ENCODE data around the gene SSPN.

The SSPN gene

GRCh38 chr12:26246483-26247164 lies 51.3 kb downstream of the SSPN start:
- TF ChIP-seq, protein P1, sequence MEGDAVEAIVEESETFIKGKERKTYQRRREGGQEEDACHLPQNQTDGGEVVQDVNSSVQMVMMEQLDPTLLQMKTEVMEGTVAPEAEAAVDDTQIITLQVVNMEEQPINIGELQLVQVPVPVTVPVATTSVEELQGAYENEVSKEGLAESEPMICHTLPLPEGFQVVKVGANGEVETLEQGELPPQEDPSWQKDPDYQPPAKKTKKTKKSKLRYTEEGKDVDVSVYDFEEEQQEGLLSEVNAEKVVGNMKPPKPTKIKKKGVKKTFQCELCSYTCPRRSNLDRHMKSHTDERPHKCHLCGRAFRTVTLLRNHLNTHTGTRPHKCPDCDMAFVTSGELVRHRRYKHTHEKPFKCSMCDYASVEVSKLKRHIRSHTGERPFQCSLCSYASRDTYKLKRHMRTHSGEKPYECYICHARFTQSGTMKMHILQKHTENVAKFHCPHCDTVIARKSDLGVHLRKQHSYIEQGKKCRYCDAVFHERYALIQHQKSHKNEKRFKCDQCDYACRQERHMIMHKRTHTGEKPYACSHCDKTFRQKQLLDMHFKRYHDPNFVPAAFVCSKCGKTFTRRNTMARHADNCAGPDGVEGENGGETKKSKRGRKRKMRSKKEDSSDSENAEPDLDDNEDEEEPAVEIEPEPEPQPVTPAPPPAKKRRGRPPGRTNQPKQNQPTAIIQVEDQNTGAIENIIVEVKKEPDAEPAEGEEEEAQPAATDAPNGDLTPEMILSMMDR (conservative IDR thresholded peaks at IDR 0.05; ENCODE audit: low read depth, low read length): no peak
- no peak overlapping the region for H3K4me3 ChIP-seq (ENCODE audit: low read length)
- DNase-seq (ENCODE audit: low read depth): no peak

- TF ChIP-seq, protein P1 (conservative IDR thresholded peaks at IDR 0.05; ENCODE audit: low read depth, low read length): no peak
- no peak for DNase-seq (ENCODE audit: low read depth)
- H3K4me3 ChIP-seq (ENCODE audit: low read length): no peak overlapping the region
These were observed 52.5 kb downstream of the SSPN start for GRCh38 chr12:26247873-26248272.

DNA sequence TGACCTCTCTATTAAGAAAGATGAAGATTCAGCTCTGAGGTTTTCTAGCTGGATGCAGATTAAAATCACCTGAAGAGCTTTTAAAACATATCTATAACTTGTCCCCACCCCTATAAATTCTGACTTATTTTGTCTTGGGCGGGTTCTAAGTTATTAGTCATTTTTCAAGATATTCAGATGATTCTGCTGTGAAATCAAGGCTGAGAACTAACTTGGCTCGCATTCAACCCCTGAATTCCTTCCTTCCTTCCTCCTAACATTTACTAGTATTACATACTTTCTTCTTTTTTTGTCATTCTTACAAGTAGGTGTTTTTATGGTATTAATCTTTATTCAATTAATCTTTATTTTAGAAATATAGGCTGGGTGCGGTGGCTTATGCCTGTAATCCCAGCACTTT lies 55.4 kb downstream of the SSPN start:
- DNase-seq (ENCODE audit: low read depth): no peak
- no peak overlapping the region for H3K4me3 ChIP-seq (ENCODE audit: low read length)
- TF ChIP-seq, protein P1 (conservative IDR thresholded peaks at IDR 0.05; ENCODE audit: low read depth, low read length): no peak

GRCh38 chr12:26251600-26251999 lies 56.2 kb downstream of the SSPN start:
- TF ChIP-seq, protein P1 (conservative IDR thresholded peaks at IDR 0.05; ENCODE audit: low read depth, low read length): no peak
- no peak overlapping the region for H3K4me3 ChIP-seq (ENCODE audit: low read length)
- DNase-seq (ENCODE audit: low read depth): no peak

DNA sequence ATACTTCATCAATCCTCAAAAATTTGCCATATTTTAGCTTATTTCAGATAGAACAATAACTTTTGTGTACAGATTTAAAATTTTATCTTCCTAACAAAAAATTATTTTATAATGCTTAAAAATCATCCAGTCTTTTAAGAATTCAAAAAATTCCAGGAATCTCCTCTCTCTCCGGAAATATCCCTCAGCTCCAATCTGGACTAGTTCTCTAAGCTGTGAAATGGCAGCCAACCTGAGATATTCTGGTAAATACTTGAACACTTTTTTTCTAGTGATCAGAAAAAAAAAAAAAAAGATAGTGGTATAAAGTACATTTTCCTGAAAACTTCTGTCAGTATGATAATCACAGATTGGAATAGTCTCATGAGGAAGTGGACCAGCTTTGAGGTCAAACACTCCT lies 57.6 kb downstream of the SSPN start:
- DNase-seq (ENCODE audit: low read depth): no peak
- TF ChIP-seq, protein P1 (conservative IDR thresholded peaks at IDR 0.05; ENCODE audit: low read depth, low read length): no peak
- no peak overlapping the region for H3K4me3 ChIP-seq (ENCODE audit: low read length)

DNA sequence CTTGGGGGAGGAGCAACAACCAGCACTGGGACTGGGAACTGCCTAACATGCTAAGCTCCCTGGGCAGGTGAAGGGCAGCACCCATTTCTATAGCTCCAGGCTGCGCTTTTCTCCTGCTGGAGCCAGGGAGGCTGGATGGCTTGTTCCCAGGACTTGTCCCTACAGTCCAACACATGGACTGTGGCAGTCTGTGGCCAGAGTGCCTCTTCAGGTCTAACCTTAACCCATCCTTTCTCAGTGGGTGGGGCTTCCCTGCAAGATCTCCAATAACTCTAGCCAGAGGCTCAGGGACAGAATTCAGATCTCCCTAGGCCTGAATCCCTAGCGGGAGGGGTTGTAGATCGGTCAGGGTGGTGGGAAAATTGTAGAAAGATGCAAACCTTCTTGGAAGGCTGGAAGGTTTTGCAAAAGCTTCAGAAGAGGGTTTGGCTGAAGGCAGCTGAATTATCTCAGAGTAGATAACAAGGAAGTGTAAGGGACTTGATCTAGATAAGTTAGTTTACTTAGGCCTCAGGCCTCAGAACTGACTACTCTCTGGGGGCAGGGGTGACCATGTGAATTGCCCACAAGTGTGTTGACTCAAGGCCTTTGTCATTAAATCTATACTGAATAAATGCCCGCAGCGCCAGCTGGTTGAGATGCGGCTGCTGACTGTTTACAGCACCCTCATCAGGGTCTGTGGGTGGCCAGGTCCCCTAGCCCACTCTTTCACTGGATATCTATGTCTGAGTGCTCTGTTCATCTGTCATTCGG lies 60.7 kb downstream of the SSPN start:
- TF ChIP-seq, protein P1 (conservative IDR thresholded peaks at IDR 0.05; ENCODE audit: low read depth, low read length): no peak
- H3K4me3 ChIP-seq (ENCODE audit: low read length): no peak overlapping the region
- DNase-seq (ENCODE audit: low read depth): no peak

Data from retinal pigment epithelial cell (primary cell).